Esophagus muscularis mucosa (tissue), 4 donors: ENCODE results near the gene ZDHHC22.

ENCODE experiments used
- EP300 ChIP-seq: sonication (generic); formaldehyde crosslinking; IDR thresholded peaks from one replicate; pipeline ENCODE4 v1.6.1; 2017; ENCODE audit warnings: antibody characterized with exemption
- POLR2A ChIP-seq: fragments of 450-650 bp; IDR thresholded peaks from one replicate; pipeline ENCODE4 v1.6.1; 2017; ENCODE audit warnings: antibody characterized with exemption, moderate library complexity, mild to moderate bottlenecking, low read depth
- POLR2AphosphoS5 ChIP-seq, 2 donors: sonication (generic); formaldehyde crosslinking; IDR thresholded peaks; one replicate each; pipeline ENCODE4 v1.6.1; 2017; ENCODE audit warnings: antibody characterized with exemption in 2 of 2
- TF ChIP-seq, protein P1 (sequence below), 3 experiments: fragments of 200-600 bp in 2 of 3; fragments of 450-650 bp in 1 of 3; sonication (generic) in 2 of 3; IDR thresholded peaks; one replicate each; pipeline ENCODE4 v1.5.1; 2017 to 2019; ENCODE audit warnings: antibody characterized with exemption in 3 of 3, mild to moderate bottlenecking in 2 of 3, moderate library complexity in 1 of 3

DNA sequence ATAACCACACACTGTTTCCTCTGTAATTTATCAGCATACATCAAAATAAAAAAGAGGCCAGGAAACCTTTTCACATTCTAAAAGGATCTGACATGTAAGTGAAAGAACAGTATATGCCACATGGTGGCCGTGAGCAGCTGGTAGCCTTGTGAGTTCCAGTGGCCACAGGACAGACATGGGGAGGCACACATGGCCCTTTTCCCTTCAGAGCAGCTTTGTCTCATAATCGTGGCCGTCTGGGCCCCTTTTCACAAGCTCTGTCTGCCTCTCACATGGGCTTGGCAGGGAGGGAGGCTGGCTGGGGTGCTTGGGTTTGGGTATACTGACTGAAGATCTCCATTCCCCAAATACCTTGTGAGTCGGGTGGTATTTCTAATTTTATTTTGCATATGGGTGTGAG is 1.5 kb upstream of the ZDHHC22 start:
- TF ChIP-seq, protein P1, sequence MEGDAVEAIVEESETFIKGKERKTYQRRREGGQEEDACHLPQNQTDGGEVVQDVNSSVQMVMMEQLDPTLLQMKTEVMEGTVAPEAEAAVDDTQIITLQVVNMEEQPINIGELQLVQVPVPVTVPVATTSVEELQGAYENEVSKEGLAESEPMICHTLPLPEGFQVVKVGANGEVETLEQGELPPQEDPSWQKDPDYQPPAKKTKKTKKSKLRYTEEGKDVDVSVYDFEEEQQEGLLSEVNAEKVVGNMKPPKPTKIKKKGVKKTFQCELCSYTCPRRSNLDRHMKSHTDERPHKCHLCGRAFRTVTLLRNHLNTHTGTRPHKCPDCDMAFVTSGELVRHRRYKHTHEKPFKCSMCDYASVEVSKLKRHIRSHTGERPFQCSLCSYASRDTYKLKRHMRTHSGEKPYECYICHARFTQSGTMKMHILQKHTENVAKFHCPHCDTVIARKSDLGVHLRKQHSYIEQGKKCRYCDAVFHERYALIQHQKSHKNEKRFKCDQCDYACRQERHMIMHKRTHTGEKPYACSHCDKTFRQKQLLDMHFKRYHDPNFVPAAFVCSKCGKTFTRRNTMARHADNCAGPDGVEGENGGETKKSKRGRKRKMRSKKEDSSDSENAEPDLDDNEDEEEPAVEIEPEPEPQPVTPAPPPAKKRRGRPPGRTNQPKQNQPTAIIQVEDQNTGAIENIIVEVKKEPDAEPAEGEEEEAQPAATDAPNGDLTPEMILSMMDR (IDR thresholded peaks at IDR 0.05), result no peak
- TF ChIP-seq POLR2AphosphoS5 (IDR thresholded peaks at IDR 0.05) (no peak), POLR2A (no peak), EP300 (no peak)
